ENCODE data around the gene B3GNT7. TPM values are rescaled to one million over a fixed set of nuclear protein-coding genes. Genes with fewer than 3 reads are reported as not detected.

Gene B3GNT7
- total RNA-seq, 1 experiment from 2014 or later: 83.3 TPM

DNA sequence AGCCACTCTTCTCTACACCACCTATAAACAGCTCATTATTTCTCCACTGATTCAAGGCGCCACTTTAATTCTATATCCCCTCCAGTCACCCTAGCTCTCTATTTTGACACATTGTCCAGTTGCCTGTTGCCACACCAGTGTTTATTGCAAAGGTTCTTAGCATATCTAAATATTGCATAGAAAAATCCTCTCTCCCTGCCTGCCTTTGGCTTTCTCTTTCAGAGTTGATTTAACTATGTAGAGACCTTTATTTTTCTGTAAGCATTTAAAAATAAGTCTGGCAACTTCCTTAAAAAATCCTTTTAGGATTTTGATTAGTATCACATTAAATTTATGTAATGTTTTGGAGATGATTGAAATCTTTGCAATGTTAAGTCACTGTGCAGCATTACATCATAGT is 47.9 kb upstream of the B3GNT7 start:
- BruUV-seq (replicated peaks): no TSS peak
- intact Hi-C loops (cut with micrococcal nuclease; ENCODE audit: unreplicated experiment): no loop called here
- H3K27me3 ChIP-seq (ENCODE audit: control insufficient read depth, insufficient read depth, low read length): no peaks in the 10 kb centered on the region
- TF ChIP-seq, protein P1, sequence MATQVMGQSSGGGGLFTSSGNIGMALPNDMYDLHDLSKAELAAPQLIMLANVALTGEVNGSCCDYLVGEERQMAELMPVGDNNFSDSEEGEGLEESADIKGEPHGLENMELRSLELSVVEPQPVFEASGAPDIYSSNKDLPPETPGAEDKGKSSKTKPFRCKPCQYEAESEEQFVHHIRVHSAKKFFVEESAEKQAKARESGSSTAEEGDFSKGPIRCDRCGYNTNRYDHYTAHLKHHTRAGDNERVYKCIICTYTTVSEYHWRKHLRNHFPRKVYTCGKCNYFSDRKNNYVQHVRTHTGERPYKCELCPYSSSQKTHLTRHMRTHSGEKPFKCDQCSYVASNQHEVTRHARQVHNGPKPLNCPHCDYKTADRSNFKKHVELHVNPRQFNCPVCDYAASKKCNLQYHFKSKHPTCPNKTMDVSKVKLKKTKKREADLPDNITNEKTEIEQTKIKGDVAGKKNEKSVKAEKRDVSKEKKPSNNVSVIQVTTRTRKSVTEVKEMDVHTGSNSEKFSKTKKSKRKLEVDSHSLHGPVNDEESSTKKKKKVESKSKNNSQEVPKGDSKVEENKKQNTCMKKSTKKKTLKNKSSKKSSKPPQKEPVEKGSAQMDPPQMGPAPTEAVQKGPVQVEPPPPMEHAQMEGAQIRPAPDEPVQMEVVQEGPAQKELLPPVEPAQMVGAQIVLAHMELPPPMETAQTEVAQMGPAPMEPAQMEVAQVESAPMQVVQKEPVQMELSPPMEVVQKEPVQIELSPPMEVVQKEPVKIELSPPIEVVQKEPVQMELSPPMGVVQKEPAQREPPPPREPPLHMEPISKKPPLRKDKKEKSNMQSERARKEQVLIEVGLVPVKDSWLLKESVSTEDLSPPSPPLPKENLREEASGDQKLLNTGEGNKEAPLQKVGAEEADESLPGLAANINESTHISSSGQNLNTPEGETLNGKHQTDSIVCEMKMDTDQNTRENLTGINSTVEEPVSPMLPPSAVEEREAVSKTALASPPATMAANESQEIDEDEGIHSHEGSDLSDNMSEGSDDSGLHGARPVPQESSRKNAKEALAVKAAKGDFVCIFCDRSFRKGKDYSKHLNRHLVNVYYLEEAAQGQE (IDR thresholded peaks at IDR 0.05; ENCODE audit: insufficient read depth in 1 of 2, low read depth in 2 of 2, low read length in 1 of 2): no peak
- no peak for TF ChIP-seq POLR2AphosphoS5 (IDR thresholded peaks at IDR 0.05; ENCODE audit: low read depth, low read length)
- no peak for TF ChIP-seq CTCF (IDR thresholded peaks at IDR 0.05)
- no peak for TF ChIP-seq TCF7L2 (IDR thresholded peaks at IDR 0.05; ENCODE audit: low read depth, low read length)
- TF ChIP-seq SIN3A (IDR thresholded peaks at IDR 0.05; ENCODE audit: borderline replicate concordance, insufficient read depth, low read depth, low read length): no peak
- H3K4me1 ChIP-seq (ENCODE audit: control insufficient read depth, insufficient read depth, low read length): no peaks in the 10 kb centered on the region
- H3K27ac ChIP-seq (ENCODE audit: low read length): no peak overlapping the region
- H3K36me3 ChIP-seq (ENCODE audit: control insufficient read depth, insufficient read depth, low read length): no peaks in the 10 kb centered on the region
- ChIA-PET CTCF (no interaction called here), POLR2A (interaction anchor here (0.6 kb wide), 3 partner anchors 10 to 20 kb away, joined by 3 to 5 read pairs (median 5); no protein-coding TSS in a partner anchor)
- DNase-seq (ENCODE audit: low read depth, low spot score) (no peak), ATAC-seq (no peak)
- in situ Hi-C loops (cut with HindIII; ENCODE audit: low pct_unique_long_range_greater_than_20kb, low sequenced_read_pairs): no loop called here
- no peak overlapping the region for H3K4me3 ChIP-seq (ENCODE audit: low read depth in 2 of 2, low read length in 2 of 2)
- H3K9me3 ChIP-seq (ENCODE audit: control insufficient read depth, insufficient read depth, low read depth, low read length): no peaks in the 10 kb centered on the region

DNA sequence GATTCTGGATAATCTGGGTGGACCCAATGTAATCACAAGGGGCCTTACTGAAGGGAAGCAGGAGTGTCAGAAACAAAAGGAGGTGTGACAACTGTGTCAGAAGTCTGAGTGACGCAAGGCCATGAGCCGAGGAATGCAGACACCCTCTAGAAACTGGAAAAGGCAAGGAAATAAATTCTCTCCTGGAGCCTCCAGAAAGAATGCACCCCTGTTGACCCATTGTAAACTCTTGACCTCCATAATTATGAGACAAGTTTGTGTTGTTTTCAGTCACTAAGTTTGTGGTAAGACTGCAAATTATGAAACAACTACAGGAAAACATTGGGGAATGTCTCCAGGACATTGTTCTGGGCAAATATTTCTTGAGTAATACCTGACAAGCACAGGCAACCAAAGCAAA is 47.3 kb upstream of the B3GNT7 start:
- H3K27me3 ChIP-seq (ENCODE audit: control insufficient read depth, insufficient read depth, low read length): no peaks in the 10 kb centered on the region
- no peaks in the 10 kb centered on the region for H3K9me3 ChIP-seq (ENCODE audit: control insufficient read depth, insufficient read depth, low read depth, low read length)
- H3K27ac ChIP-seq (ENCODE audit: low read length): no peak overlapping the region
- ATAC-seq: no peak
- POLR2A ChIA-PET: no interaction called here
- BruUV-seq (replicated peaks): no TSS peak
- H3K36me3 ChIP-seq (ENCODE audit: control insufficient read depth, insufficient read depth, low read length): no peaks in the 10 kb centered on the region
- DNase-seq (ENCODE audit: low read depth, low spot score): no peak
- H3K4me3 ChIP-seq (ENCODE audit: low read depth in 2 of 2, low read length in 2 of 2): no peak overlapping the region
- H3K4me1 ChIP-seq (ENCODE audit: control insufficient read depth, insufficient read depth, low read length): no peaks in the 10 kb centered on the region
- TF ChIP-seq CTCF (IDR thresholded peaks at IDR 0.05) (no peak), POLR2AphosphoS5 (IDR thresholded peaks at IDR 0.05; ENCODE audit: low read depth, low read length) (no peak), SIN3A (IDR thresholded peaks at IDR 0.05; ENCODE audit: borderline replicate concordance, insufficient read depth, low read depth, low read length) (no peak), TCF7L2 (IDR thresholded peaks at IDR 0.05; ENCODE audit: low read depth, low read length) (no peak)
- TF ChIP-seq, protein P1 (IDR thresholded peaks at IDR 0.05; ENCODE audit: insufficient read depth in 1 of 2, low read depth in 2 of 2, low read length in 1 of 2): no peak
- intact Hi-C loops (cut with micrococcal nuclease; ENCODE audit: unreplicated experiment): no loop called here
- CTCF ChIA-PET: no interaction called here
- in situ Hi-C loops (cut with HindIII; ENCODE audit: low pct_unique_long_range_greater_than_20kb, low sequenced_read_pairs): no loop called here

Measured in Panc1 (cell line).